GM13976 (cell line): Measurements from ENCODE around the gene WNK2.

Source experiments
- DNase-seq: peaks from one replicate; pipeline ENCODE4 v3.0.0; 2012; ENCODE audit warnings: low spot score
- in situ Hi-C: fragments of 300-500 bp; cut with MboI; formaldehyde crosslinking; loops from one replicate; pipeline ENCODE4 v1.12.0; 2022; ENCODE audit warnings: low sequenced_read_pairs, mixed read lengths, inconsistent platforms; ENCODE audit not compliant: unreplicated experiment
- TF ChIP-seq, protein P1 (sequence below): IDR thresholded peaks from 2 replicates; pipeline ENCODE4 v1.5.1; 2012; ENCODE audit warnings: borderline replicate concordance, mild to moderate bottlenecking; ENCODE audit not compliant: insufficient read depth; ENCODE audit errors: extremely low read depth, missing control alignments, control extremely low read depth

WNK2 gene

DNA sequence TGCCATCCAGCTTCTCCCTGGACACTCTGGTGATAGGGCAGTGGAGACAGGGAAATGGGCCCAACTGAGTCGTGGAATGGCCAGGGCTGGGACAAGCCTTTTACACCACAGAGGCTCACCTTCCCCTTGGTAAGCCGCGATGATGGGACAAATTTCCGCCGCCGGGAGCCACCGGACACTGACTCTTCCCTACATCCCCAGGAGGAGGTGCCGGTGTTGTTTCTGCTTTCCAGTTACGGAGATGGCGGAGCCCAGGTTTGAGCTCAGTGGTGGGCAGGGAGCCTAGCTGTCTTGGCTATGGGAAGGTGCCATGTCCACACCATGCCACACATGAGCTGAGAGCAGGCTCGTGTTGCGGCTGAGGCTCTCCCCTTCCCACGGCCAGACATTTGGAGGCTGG lies 19.9 kb upstream of the WNK2 start:
- no peak for DNase-seq
- in situ Hi-C loops: loop anchor here (5.0 to 25.0 kb wide), 2 partner anchors 138 to 398 kb away; no protein-coding TSS in a partner anchor
- TF ChIP-seq, protein P1, sequence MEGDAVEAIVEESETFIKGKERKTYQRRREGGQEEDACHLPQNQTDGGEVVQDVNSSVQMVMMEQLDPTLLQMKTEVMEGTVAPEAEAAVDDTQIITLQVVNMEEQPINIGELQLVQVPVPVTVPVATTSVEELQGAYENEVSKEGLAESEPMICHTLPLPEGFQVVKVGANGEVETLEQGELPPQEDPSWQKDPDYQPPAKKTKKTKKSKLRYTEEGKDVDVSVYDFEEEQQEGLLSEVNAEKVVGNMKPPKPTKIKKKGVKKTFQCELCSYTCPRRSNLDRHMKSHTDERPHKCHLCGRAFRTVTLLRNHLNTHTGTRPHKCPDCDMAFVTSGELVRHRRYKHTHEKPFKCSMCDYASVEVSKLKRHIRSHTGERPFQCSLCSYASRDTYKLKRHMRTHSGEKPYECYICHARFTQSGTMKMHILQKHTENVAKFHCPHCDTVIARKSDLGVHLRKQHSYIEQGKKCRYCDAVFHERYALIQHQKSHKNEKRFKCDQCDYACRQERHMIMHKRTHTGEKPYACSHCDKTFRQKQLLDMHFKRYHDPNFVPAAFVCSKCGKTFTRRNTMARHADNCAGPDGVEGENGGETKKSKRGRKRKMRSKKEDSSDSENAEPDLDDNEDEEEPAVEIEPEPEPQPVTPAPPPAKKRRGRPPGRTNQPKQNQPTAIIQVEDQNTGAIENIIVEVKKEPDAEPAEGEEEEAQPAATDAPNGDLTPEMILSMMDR: no peak

DNA sequence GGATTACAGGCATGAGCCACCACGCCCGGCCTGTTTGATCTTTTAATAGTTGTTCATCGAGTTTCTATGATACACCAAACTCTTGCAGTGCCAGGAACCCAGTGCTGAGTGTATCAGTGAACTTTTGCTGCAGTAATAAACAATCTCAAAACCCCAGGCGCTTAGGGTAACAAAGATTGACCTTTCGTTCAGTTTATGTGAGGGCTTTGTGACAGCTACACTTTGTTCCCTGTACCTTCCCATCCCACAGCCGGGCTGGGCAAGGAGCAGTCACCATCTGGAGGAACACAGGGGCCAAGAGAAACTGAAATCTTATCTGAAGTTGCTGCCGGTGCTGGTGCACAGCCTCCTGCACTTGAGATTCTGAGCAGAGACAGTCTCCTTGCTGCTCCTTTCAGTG lies 17.2 kb upstream of the WNK2 start:
- TF ChIP-seq, protein P1: no peak
- DNase-seq: no peak
- in situ Hi-C loops: loop anchor here (25.0 kb wide), 1 partner anchor 396 kb away; no protein-coding TSS in a partner anchor

DNA sequence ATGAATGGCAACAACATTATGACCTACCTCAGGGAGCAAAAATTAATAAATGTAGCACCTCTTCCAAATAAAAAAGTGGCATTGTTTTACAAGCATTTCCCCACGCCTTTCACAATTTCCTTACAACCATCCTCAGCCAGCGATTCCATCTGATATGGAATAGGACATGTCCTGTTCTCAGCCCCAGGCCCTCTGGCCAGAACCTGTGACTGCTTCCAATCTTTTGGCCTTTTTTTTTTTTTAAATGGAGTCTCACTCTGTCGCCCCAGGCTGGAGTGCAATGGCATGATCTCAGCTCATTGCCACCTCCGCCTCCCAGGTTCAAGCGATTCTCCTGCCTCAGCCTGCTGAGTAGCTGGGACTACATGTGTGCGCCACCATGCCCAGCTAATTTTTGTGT lies 16.8 kb upstream of the WNK2 start:
- DNase-seq: no peak
- TF ChIP-seq, protein P1: no peak
- in situ Hi-C loops: loop anchor here (25.0 kb wide), 1 partner anchor 395 kb away; no protein-coding TSS in a partner anchor

DNA sequence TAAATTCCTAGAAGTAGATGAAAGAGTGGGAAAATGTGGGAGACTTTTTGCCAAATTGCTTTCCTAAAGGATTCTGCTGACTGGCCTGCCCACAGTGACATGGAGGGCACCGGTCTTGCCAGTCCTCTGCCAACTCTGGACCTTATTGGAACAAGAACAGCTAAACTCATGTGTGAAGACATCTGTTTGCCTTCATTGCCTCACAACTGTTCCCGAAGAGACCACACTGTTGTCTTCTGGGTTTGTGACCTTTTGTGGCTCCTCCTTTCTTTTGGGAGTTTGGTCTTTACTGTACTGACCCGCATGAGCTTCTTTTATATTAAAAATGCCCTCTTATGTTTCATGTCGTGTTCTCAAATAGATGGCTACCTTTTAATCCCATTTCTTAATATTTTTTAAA lies 16.1 kb upstream of the WNK2 start:
- no peak for DNase-seq
- TF ChIP-seq, protein P1: no peak
- in situ Hi-C loops: loop anchor here (25.0 kb wide), 1 partner anchor 394 kb away; no protein-coding TSS in a partner anchor

DNA sequence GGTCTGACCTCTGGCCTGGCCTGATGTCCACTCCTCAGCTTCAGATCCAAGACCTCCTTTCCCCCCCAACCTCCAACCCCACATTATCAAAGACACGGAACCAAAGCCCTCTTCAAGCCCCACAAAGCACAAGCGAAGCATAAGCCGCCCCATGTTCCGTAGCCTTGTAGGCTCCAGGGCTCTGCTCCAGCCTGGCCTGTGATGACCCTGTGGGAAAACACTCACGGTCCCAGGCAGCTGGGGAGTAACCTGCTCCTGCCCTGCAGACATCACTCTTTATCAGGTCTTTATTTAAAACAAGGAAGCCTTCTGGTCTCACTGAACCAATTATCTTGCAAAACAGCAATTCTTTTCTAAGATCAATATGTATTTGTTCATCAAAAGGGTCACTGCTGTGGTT lies 15.4 kb upstream of the WNK2 start:
- in situ Hi-C loops: loop anchor here (25.0 kb wide), 1 partner anchor 394 kb away; no protein-coding TSS in a partner anchor
- no peak for DNase-seq
- TF ChIP-seq, protein P1: no peak

DNA sequence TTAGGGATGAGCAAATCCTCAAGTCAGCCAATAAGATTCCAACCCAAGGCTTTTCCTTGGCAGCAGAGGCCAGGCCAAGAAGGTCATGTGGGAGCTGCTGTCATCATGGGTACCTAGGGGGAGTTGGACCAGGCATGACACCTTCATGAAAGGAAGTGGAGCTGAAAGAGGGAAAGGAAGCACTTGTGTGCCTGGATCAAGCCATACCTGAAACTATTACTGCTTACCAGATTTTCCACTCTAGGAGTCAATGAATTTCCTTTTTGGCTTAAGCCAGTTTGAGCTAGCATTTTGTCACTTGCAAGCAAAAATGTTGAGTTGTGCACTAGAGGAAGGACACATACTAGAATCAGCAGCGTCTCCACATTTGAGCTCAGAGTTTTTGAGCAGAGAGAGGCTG lies 14.5 kb upstream of the WNK2 start:
- in situ Hi-C loops: loop anchor here (25.0 kb wide), 1 partner anchor 393 kb away; no protein-coding TSS in a partner anchor
- TF ChIP-seq, protein P1: no peak
- no peak for DNase-seq
